Fibroblast of skin of left quadriceps (primary cell): ENCODE data around the gene C1QTNF9B.
"Not testable (repeated sequence)": the region's sequence is repeated elsewhere in the genome, so short reads cannot be mapped to it uniquely, and the experiment has no call there.

ENCODE experiments used
- DNase-seq, 2 experiments: peaks; one replicate each; pipeline ENCODE4 v3.0.0-alpha.2; 2013; ENCODE audit warnings: low read depth in 2 of 2

The C1QTNF9B gene

GRCh38 chr13:23897452-23897919 lies at the start of gene C1QTNF9B:
TSS of gene C1QTNF9B (minus strand) at chr13:23897502.
- DNase-seq: not testable (repeated sequence)

GRCh38 chr13:23946900-23947299 lies 49.6 kb upstream of the C1QTNF9B start:
- DNase-seq: no peak

DNA sequence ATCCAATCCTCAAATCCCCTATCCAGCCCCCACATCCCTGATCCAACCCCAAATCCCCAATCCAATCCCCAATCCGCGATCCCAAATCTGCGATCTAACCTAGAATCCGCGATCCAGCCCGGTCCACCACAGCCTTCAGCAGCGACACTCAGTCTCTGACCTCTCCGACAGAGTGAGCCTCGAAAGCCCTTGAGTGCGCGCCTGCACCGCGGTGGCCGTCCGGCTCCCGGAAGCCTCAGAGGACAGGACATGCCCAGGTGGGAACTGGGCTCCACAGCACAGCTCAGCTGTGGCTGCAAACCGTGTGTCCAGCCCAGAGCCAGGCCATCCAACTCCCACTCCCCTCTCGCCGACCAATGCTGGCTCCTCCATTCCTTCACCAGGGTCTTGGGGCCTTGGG lies 48.8 kb upstream of the C1QTNF9B start:
- no peak for DNase-seq

DNA sequence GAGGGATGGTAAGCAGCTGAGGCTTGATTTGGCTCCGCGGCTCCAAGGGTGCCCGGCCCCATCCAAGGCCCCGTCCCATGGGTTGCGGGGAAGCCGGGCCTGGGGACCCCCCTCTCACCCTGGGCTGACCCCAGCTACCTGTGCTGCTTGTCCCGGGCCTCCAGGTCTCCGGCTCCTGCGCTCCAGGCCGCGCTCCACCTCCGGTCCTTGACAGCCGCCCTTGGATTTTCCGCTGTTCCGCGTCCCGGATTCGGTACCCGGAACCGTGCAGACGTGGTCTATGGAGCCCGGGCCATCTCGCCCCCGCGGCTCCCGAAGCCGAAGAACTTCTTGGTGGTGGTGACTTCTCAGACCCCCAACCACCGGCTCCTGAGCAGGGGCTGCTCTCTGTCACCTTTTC lies 48.3 kb upstream of the C1QTNF9B start:
- no peak for DNase-seq

DNA sequence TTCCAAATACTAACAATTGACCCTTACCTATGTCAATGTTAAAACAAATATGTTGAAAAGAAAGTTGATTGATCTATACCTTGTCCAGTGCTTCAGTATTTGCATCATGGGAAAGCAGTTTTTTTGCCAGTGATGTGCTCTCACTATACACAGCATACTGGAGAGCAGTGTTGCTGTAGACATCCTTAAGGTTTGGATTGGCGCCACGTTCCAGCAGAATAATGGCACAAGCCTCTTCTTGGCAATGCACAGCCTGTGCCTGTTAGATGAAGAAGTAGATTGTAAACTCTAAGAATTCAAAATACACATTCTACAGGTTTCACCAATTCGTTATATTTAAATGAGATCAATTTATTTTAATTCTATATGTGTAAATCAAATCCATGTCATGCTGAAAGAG lies 43.9 kb upstream of the C1QTNF9B start:
- DNase-seq: no peak

- not testable (repeated sequence) for DNase-seq
Measured at GRCh38 chr13:23939666-23940065, 42.4 kb upstream of the C1QTNF9B start.

DNA sequence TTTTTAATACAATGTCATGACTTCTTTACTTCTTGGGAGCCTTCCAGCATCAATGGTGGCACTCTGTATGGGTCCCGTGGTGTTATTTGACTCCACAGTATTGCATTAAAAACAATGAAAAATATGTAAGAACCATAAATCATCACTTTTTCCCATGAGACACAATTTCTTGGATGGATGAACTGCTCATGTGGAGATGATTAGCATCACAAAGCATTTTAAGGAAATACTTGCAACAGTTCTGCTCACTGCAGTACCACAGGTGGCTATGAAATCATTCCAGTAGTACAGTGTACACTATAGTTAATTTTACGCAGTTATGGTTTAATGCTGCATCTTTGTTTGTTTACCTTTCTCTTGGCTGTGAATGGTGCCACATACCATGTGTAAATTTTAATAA lies 37.2 kb upstream of the C1QTNF9B start:
- peak; percentile 22 to 28 for DNase-seq

- DNase-seq: peak; percentile 74 to 75
Measured at GRCh38 chr13:23928985-23929384, 31.7 kb upstream of the C1QTNF9B start.

DNA sequence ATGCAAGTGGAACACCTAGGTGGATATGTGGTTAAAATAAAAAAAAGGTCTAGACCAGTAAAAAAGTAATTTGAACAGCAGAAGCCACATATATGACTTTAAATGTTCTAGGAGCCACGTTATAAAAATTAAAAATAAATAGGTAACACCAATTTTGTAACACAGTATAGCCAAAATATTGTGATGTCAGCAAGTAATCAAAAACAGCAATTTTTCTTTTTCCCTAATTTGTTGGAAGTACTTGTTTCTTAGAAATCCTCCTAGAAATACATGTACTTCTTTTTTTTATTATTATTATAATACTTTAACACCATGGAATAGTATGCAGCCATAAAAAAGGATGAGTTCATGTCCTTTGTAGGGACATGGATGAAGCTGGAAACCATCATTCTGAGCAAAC lies 25.7 kb upstream of the C1QTNF9B start:
- DNase-seq: no peak

GRCh38 chr13:23922005-23922932 lies 25.0 kb upstream of the C1QTNF9B start:
- DNase-seq: no peak

DNA sequence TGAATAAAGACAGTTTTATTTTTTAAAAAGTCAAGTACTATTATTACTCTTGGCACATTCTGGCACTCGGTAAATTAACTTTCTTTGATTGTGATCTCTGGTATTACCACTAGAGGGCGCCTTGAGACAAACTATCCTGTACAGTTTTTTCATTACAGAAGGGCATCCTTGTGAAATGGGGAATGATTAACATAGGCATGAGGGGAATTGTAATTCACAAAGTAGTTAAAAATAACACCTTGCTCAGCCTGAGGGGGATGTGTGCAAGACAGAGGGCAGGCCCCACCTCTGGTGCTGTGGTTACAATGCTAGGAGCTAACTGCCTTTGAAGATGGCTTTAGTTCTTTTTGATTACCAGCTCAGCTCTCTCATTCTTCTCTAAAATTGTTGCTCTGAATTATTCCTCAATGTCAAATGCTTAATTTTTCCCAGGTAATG lies 24.2 kb upstream of the C1QTNF9B start:
- peak; percentile 38 to 40 for DNase-seq

DNA sequence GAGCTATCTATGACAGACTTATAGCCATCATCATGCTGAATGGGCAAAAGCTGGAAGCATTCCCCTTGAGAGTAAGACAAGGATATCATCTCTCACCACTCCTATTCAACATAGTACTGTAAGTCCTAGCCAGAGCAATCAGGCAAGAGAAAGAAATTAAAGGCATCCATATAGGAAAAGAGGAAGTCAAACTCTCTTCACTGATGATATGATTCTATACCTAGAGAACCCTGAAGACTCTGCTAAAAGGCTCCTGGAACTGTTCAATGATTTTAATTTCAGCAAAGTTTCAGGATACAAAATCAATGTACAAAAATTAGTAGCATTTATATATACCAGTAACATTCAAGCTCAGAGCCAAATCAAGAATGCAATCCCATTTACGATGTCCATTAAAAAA lies 21.7 kb upstream of the C1QTNF9B start:
- no peak for DNase-seq

- peak in 1 of 2 experiments; percentile 17 for DNase-seq
Measured at GRCh38 chr13:23918208-23918607, 20.9 kb upstream of the C1QTNF9B start.

DNA sequence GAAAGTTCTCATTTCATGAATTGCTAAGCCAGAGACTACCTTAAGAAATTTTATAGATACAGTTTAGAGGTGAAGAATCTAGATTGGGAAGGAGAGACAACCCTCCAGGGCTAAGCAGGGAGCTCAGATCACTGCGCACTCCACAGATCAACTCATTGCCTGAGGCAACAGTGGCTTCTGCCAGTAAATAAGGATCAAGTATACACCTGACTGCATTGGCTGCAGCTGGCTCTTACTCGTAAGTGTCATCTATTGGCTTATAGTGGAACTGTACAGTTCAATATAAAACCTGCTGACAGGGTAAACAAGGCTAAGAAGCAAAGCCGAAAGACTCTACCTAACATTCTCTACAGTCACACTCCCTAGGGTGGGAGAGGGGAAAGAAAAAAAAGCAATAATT lies 18.0 kb upstream of the C1QTNF9B start:
- no peak for DNase-seq

DNA sequence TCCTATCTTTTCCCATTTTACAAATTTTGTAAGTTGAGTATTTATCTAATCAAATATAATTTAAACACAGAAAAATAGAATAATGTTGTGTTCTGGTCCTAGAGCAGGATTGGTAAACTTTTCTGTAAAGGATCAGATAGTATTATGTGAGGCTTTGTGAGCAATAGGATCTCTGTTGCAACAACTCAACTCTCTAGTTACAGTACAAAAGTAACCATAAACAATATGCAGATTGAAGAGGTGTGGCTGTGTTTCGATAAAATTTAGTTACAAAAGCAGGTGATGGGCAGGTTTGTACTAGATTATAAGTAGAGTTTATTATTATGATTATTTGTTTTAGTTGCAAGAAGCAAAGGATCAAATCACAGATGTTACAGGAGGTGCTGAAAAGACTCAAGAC lies 15.2 kb upstream of the C1QTNF9B start:
- DNase-seq: no peak

DNA sequence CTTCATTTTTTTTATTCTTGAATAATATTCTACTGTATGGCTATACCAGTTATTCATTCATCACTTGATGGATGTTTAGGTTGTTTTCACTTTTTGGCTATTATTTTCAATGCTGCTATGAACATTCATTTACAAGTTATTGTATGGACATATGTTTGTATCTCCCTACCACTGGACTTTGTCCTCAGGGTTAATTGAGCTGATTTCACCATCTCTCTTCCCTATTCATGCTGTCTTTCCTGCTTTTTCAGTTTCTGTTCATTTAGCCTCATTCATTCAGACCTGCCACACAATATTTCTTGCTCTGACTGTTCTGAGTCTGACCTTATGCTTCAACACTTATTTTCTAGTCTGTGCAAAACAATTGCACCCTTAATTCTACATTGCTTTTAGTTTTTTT lies 12.3 kb upstream of the C1QTNF9B start:
- DNase-seq: no peak

DNA sequence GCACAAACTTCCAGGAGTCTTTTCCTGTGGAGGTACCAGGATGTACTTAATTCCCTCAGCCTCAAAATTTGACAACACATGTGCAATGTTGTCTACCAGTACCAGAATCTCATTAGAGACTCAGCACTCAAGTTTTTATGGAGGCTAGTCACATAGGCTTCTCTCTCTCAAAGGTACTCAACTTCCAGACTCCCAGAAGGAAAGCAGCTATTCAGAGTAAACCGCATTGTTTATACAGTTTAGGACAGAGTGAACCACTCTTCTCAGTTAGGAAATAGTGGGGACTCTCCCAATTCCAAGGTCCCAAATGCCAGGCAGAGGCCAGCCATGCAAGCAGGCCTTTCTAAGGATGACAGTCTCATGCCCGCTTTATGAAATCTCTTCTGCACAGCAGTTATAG lies 8.5 kb upstream of the C1QTNF9B start:
- no peak for DNase-seq

- DNase-seq: no peak
Measured at GRCh38 chr13:23903906-23904280, 6.6 kb upstream of the C1QTNF9B start.

- DNase-seq: no peak
Measured at GRCh38 chr13:23902975-23903905, 5.9 kb upstream of the C1QTNF9B start.

GRCh38 chr13:23901365-23901764 lies 4.1 kb upstream of the C1QTNF9B start:
- no peak for DNase-seq

DNA sequence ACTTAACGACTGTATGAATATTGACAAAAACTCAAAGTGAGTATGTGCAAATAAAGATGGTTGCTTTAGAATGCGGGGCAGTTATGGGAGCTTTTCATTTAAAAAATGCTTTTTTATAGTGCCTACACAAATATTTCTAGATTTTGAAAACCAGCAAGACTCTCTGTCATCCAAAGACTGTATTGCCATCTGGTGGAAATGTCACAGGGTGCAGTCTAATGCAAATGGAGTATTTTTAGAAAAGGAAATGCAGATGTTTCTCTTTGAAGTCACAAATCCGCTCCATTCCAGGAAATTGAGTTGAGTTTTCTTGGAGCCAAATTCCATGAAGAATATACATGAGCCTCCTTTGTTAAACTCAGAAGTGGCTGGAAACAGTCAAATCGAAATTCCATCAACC lies 2.3 kb upstream of the C1QTNF9B start:
- DNase-seq: no peak

DNA sequence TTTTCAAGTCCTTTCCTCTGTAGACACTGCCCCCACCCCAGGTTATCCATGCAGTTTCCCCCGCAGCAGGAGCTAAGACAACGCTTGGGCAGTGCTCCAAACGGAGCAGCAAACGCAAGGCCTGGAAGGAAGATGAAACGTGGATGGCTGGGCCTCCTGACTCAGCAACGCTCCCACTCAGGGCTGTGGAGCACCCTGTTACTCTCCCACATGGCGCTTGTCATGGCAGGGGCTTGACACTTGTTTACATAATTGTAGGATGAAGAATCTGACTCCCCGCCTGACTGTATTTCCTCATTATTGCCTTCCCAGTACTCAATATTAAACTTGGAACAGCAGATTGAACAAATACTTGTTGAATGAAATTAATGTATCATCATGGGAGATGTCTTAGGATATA lies 799 bp upstream of the C1QTNF9B start:
- DNase-seq: peak in 1 of 2 experiments; percentile 41
